PC-3 (cell line): ENCODE results near the gene GLTPD2.

ENCODE experiments used
- CTCF ChIP-seq: fragments of 300-600 bp; sonication (generic); conservative IDR thresholded peaks from 2 replicates; pipeline ENCODE4 v1.5.1; 2017; ENCODE audit warnings: antibody characterized with exemption, low read depth, mild to moderate bottlenecking, low read length
- EZH2 ChIP-seq: fragments of 300-600 bp; sonication (generic); IDR thresholded peaks from one replicate; pipeline ENCODE4 v1.6.1; 2017; ENCODE audit warnings: antibody characterized with exemption, mild to moderate bottlenecking, low read length; ENCODE audit not compliant: unreplicated experiment
- EZH2phosphoT487 ChIP-seq: fragments of 300-600 bp; sonication (generic); IDR thresholded peaks from 2 replicates; pipeline ENCODE4 v1.6.1; 2018; ENCODE audit warnings: mild to moderate bottlenecking, antibody characterized with exemption, low read length, borderline replicate concordance

GRCh38 chr17:4750606-4751005, 38.2 kb upstream of the GLTPD2 start:
- TF ChIP-seq EZH2 (no peak), CTCF (no peak), EZH2phosphoT487 (no peak)
